Heart left ventricle (tissue), 13 donors: Measurements from ENCODE around the gene AP1M2.
"Not testable (repeated sequence)": the region's sequence is repeated elsewhere in the genome, so short reads cannot be mapped to it uniquely, and the experiment has no call there.

Experiments used
- POLR2A ChIP-seq, 2 donors: fragments of 450-650 bp; IDR thresholded peaks; one replicate each; pipeline ENCODE4 v1.6.1; 2017; ENCODE audit warnings: antibody characterized with exemption in 2 of 2, mild to moderate bottlenecking in 2 of 2, moderate library complexity in 2 of 2
- TF ChIP-seq, protein P1 (sequence below), 12 donors: fragments of 200-600 bp; sonication (generic) in 4 of 12; IDR thresholded peaks; one replicate each; pipeline versions ENCODE4 v1.5.0 to v1.8.0; 2018 to 2022; ENCODE audit warnings: antibody characterized with exemption in 12 of 12, mild to moderate bottlenecking in 5 of 12
- donor health status: ischemic (EF 13 %, LVEDD 7.1; RV severe dilation, severe dysfunction).
- donor health status: DM: no; HTN: yes; CAD: no.
- donor health status: DM: no; HTN: no; CAD: no.
- donor health status: ischemic (EF 25% LVEDD 6.9; RV normal size, moderate dysfunction).
- donor health status: ischemic (EF 25% LVEDD 5.7; RV mildly dilated, moderate dysfunction).
- donor health status: ischemic (EF 35%, LVEDD 5.7; RV mildly dilated, moderate dysfunction).
- donor health status: nonischemic (EF 11% LVEDD 7.7; RV severe dilation, severe dysfunction).
- donor health status: DM: yes; HTN: yes; CAD: no.
- donor health status: PGD.
- donor health status: ischemic (EF 29% LVEDD 5.4; RV normal size, mild dysfunction).
- donor health status: nonischemic (EF 23%, LVEDD 6.1; RV moderate dilation, normal function).

DNA sequence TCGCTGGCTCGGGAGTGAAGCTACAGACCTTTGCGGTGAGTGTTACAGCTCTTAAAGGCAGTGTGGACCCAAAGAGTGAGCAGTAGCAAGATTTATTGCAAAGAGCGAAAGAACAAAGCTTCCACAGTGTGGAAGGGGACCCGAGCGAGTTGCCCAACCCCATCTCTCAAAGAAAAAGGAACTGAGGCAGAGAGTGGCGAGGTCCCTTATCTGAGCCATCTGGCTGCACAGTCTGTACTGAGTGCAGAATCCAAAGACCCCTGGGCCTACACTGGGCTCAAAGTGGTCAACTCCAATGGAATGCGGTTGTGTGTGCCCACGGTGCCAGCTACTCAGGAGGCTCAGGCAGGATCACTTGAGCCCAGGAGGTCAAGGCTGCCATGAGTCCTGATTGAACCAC, 48.1 kb downstream of the AP1M2 start:
- TF ChIP-seq, protein P1, sequence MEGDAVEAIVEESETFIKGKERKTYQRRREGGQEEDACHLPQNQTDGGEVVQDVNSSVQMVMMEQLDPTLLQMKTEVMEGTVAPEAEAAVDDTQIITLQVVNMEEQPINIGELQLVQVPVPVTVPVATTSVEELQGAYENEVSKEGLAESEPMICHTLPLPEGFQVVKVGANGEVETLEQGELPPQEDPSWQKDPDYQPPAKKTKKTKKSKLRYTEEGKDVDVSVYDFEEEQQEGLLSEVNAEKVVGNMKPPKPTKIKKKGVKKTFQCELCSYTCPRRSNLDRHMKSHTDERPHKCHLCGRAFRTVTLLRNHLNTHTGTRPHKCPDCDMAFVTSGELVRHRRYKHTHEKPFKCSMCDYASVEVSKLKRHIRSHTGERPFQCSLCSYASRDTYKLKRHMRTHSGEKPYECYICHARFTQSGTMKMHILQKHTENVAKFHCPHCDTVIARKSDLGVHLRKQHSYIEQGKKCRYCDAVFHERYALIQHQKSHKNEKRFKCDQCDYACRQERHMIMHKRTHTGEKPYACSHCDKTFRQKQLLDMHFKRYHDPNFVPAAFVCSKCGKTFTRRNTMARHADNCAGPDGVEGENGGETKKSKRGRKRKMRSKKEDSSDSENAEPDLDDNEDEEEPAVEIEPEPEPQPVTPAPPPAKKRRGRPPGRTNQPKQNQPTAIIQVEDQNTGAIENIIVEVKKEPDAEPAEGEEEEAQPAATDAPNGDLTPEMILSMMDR (IDR thresholded peaks at IDR 0.05): not testable (repeated sequence)
- TF ChIP-seq POLR2A (IDR thresholded peaks at IDR 0.05): not testable (repeated sequence)
